ENCODE results near the gene ARFGAP3.

Gene ARFGAP3, protein sequence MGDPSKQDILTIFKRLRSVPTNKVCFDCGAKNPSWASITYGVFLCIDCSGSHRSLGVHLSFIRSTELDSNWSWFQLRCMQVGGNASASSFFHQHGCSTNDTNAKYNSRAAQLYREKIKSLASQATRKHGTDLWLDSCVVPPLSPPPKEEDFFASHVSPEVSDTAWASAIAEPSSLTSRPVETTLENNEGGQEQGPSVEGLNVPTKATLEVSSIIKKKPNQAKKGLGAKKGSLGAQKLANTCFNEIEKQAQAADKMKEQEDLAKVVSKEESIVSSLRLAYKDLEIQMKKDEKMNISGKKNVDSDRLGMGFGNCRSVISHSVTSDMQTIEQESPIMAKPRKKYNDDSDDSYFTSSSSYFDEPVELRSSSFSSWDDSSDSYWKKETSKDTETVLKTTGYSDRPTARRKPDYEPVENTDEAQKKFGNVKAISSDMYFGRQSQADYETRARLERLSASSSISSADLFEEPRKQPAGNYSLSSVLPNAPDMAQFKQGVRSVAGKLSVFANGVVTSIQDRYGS

DNA sequence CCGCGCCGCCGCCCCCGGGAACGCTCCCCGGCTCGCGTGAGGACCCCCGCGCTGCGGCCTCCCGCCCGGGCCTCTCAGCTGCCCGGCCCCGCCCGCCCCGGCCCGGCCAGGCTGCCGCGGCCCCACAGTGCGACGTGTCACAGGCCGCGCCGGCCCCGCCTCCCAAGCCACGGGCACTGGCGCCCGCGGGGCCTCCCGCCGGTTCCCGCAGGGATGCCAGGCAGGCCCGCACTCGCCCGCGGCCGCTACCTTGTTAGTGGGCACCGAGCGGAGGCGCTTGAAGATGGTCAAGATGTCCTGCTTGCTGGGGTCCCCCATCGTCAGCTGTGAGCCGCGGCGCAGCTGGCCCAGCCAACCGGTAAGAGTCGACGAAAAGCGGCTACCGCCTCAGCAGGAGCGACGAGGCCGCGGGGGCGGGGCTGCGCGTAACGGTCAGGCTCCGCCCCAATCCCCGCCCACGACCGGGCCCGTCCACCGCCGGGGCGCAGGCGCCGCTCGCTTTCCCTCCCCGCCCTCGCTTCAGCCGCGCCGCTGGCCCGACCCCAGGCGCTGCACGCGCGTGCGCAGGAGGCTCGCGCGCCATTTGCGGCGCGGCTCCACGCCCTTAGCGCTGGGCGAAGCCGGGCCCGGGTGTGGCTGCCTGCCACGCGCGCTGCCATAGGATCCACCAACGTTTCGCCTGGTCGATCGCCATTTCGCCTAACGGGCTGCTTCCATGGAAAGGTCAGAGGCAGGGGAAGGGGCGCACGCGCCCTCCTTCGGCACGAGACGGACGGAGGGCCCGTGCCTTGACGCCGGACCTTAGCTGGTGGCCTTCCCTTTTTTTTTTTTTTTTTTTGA lies at the start of gene ARFGAP3:
Gene ARFGAP3, minus strand, starts transcription at position 409 of the 840 bp plus-strand sequence. Its CDS starts 91 bp downstream, at position 318.
- DNase-seq (ENCODE audit: low read depth, low spot score): peak; percentile 87

DNA sequence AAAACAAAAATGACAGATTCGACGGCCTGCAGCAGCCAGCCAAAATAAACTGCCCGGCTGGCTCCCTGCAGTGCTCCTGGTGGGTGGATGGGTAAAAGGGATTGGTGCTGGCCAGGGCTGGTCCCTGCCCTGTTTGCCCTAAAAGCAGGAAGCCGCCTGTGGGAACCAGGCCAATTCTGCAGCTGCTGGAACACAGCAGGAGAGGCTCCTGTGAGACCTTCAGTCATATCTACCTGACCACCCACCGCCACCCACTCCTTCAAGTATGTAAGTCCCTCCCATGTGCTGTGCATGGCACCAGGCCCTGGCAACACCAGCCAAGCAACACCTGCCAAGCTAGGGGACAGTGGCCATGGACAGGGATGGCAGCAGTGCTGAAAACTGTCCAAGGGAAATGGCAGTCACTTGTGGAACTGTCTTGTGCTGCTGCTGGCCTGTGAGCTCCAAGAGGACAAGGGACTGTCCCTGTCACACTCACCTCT lies 48.7 kb upstream of the ARFGAP3 start:
- DNase-seq (ENCODE audit: low read depth, low spot score): no peak

- DNase-seq (ENCODE audit: low read depth, low spot score): no peak
Observed at GRCh38 chr22:42905217-42905616, 48.1 kb upstream of the ARFGAP3 start.

DNA sequence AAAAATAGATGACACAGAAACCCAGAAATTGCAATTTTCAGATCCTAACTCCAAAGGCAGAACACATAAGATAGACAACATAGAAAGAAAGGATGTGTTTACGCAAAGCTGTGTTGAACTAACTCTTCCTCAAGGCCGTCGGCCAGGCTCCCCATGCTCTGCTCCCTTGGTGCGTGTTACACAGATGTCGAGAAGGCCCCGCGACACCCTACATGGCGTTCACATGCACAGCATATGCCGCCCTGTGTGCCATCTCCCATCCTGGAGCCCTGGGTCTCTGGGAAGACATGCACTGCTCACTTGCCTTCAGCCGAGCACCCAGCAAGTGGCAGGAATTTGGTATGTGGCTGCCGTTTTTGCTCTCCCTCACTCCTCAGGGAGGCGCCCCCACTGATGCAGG lies 47.0 kb upstream of the ARFGAP3 start:
- DNase-seq (ENCODE audit: low read depth, low spot score): no peak

DNA sequence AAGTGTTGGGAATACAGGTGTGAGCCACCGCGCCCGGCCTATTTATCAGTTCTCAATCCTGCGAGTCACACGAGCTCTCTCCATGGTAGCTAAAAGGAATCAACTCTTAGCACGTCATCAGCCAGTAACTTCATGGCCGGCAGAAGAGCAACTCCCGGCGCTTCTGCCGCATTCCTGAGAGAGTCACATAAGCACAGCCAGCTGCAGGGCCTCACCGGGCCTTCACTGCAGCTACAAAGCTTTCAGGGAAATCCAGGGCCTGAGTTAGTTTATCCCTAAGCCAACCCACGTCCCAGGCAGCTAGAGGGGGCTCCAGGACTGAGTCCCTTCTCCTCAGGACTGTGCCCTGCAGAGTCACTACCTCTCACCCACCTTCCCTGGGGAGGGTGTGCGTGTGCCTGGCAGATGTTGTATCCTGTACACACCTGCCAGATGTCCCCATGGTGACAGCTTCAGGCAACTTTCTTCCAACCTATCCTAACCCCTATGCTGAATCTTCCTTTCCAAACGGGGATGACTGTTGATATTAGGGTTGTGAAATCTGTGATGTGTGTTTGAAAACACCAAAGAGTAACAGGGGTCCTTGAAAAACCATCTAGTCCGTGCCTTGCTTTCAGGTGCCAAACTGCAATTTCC lies 45.9 kb upstream of the ARFGAP3 start:
- DNase-seq (ENCODE audit: low read depth, low spot score): no peak

DNA sequence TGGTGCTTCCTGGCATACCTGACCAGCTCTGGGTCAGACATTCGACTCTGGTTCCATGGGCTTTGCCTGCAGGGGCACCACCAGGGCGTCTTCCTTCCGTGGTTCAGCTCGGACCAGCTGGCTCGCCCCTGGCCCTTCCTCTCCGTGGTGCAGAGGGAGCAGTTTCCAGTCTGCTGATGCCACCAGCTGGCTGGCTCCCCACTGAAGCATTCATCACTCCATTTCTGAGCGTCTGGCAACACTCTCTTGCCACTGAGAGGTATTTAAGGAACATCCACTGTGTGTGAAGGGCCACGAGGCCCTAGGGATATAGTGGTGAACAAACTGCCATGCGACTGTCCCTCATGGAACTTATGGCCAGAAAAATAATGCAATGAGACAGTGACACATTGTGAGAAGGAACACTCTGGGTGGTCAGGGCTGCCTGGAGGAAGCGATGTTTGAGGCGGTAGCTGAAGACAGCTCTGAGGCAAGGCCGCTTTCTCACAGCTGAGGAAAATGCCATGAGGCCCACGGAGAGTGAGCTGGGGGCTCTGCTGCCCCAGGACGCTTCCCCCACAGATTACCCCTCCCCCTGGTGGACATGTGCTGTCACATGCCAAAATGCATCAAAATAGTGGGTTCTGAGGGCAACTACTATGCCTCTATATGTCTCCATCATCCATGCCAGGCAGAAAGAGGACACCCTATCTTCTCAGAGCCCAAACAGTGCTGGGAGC lies 44.9 kb upstream of the ARFGAP3 start:
- no peak for DNase-seq (ENCODE audit: low read depth, low spot score)

GRCh38 chr22:42897960-42898359 lies 40.9 kb upstream of the ARFGAP3 start:
- DNase-seq (ENCODE audit: low read depth, low spot score): no peak

GRCh38 chr22:42895541-42895981 lies 38.5 kb upstream of the ARFGAP3 start:
- DNase-seq (ENCODE audit: low read depth, low spot score): no peak

- no peak for DNase-seq (ENCODE audit: low read depth, low spot score)
Observed at GRCh38 chr22:42895087-42895486, 38.0 kb upstream of the ARFGAP3 start.

GRCh38 chr22:42893371-42894150 lies 36.5 kb upstream of the ARFGAP3 start:
- no peak for DNase-seq (ENCODE audit: low read depth, low spot score)

DNA sequence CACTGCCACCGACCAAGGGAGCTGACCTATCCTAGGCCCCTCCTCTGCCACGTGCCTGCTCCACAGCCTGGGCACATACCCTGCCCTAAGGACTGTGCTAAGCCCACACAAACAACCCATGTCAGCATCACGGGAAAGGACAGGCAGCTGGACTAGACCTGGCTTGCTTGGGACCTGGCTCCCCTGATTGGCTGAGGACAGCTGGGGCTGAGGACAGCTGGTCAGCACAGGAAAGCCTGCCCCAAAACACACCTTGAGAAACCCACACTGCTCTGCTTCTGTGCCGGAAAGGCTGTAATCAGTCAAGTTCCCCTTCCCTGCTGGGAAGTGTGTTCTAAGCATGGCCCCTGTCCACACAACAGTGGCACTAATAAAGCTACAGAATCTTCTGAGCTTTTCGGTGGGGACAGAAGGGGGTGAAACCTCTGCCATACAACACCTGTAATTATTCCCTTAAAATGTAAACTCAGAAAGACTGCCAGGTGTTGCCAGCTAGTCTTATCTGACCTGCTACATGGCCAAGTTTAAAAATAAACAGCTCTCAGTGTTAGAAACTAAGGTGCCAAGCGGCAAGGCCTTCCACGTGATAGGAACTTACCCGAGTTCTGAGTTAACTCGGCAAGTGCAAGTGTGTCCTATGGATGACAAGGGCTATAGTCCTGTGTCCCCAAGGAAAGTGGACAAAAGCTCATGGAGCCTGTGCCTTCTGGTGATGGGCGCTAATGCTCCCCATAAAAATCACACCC lies 35.7 kb upstream of the ARFGAP3 start:
- DNase-seq (ENCODE audit: low read depth, low spot score): no peak

DNA sequence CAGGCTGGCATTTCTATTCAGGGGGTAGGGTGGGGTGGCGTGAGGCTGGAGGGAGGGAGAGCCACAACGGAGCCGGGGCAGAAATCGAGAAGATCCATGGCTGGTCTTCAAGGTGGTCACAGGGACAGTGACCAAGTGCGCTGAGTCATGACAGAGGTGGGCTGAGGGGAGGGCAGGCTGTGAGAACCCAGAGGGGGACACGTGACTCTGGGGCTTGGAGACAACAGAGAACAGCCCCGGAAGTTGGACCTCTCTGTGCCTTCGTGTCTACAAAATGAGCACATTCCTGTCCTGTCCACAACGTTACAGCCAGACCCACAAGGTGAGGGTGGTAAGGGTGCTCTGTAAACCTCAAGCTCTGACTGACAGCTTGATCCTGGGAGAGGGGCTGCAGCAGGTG lies 35.1 kb upstream of the ARFGAP3 start:
- DNase-seq (ENCODE audit: low read depth, low spot score): no peak

GRCh38 chr22:42891696-42892095 lies 34.6 kb upstream of the ARFGAP3 start:
- no peak for DNase-seq (ENCODE audit: low read depth, low spot score)

DNA sequence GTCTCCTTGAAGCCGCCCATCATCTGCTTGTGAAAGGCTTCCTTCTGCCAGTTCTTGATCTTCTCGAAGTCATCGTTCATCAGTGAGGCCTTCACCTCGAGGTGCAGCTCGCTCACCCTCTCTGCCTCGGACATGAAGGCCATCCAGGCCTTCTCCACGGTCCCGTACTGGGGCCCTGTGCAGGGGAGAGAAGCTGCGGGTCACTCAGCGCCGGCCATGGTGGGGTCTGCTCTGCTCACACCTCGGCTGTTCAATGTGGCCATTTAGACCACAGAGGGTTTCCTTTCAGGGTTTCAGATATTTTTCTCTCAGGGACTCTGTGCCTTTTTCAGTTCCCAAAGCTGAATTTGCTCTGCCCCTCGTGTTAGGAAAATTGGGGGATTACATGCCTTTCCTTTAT lies 33.9 kb upstream of the ARFGAP3 start:
- no peak for DNase-seq (ENCODE audit: low read depth, low spot score)

DNA sequence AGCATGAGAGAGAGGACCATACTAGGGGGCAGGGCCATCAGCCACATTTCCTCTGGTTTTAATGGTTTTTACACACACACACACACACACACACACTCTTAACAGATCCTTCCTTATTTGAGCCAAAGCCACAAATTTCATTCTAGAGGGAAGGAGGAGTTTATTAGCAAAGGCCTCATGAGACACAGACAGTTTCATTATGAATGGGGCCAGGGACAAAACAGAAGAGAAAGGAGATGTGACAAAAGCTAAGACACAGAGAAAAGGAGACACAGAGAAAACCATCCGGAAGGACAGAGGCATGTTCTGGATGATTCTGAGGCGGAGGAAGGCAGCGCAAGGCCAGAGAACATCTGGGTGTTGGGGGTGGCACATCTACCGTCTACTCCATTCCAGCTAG lies 32.2 kb upstream of the ARFGAP3 start:
- no peak for DNase-seq (ENCODE audit: low read depth, low spot score)

DNA sequence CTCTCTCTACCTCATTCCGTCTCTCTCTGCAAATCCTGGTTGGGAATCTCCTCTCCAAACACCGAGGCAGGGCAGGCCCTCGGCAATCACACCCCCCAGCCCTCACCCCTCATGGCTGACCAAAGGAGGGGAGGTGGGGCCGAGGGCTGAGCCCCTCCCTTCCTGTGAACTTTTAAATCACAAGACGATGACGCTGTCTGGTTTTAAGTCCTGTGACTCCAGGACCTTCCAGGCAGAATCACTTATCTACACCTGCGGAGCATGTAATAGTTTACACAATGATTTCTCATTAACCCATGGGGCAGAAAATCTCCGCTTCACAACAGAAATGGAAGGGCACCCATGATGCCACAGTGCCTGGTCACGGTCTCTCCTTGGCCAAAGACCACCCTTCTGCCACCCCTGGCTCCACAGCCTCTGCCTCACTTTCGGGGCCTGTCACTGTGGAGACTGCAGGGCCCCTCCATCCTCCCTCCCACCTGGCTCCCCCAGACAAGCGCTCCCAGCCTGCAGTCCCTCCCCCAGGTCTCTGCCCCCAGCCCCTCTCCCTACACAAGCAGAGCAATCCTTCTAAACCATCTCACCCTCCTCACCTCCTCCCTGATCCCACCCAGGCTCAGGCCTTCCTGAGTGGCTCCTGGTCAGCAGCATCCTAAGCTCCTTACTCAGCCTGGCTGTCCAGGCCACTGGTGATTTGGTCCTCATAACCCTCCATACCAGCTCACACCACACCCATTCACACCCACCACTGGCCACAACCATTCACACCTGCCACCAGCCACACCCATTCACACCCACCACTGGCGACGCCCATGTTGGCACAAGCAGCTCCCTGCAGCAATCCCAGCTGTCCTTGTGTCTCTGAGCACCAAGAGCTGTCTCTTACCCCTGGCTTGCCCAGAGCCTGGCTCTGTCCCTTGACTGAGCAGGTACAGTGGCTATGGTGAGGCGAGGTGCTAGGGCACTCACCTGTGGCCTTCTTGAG lies 30.7 kb upstream of the ARFGAP3 start:
- DNase-seq (ENCODE audit: low read depth, low spot score): no peak

DNA sequence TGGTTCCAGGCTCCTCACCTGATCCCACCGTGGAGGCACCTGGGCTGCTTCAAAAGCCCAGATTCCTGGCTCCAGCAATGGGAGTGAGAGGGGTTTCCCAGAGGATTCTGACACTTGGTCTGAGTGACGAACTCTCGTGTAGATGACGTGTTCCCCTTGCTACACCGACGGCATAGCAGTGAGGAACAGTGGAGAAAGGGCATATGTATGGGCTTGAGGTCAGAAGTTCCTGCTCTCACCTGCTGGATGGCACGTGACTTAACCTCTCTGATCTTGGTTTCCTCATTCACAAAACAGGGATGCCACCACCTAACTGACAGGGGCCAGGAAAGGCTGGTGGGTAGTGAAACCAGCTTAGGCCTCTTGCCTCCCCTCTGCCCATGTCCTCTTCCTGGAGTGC lies 30.0 kb upstream of the ARFGAP3 start:
- no peak for DNase-seq (ENCODE audit: low read depth, low spot score)

- no peak for DNase-seq (ENCODE audit: low read depth, low spot score)
Observed at GRCh38 chr22:42885446-42885845, 28.4 kb upstream of the ARFGAP3 start.

Measured in activated CD4-positive, CD25-positive, alpha-beta regulatory T cell treated with anti-CD3 and anti-CD28 coated beads, Interleukin-2, amount 50 U/mL, for 16 hours (primary cell).